ENCODE data around the gene ADAM22. TPM values are rescaled to one million over a fixed set of nuclear protein-coding genes. Genes with fewer than 3 reads are reported as not detected.

The ADAM22 gene
- total RNA-seq, 1 experiment from 2014 or later = 10.0 TPM

GRCh38 chr7:87933953-87934698, at the start of gene ADAM22 (continued):
- TF ChIP-seq CTCF (IDR thresholded peaks at IDR 0.05 in 2 of 3, conservative IDR thresholded peaks at IDR 0.05 in 1 of 3; ENCODE audit: borderline replicate concordance in 1 of 3, insufficient read depth in 1 of 3, low read depth in 2 of 3, low read length in 2 of 3) (no peak), EGR1 (IDR thresholded peaks at IDR 0.05; ENCODE audit: low read depth) (0 out of 2 replicates have a peak, but pooled peaks have one; percentile 5), MAX (IDR thresholded peaks at IDR 0.05) (peak; percentile 90), SP1 (IDR thresholded peaks at IDR 0.05; ENCODE audit: low read depth) (peak; percentile 25), POLR2AphosphoS5 (IDR thresholded peaks at IDR 0.05; ENCODE audit: low read depth, low read length) (peak; percentile 95), TCF7L2 (IDR thresholded peaks at IDR 0.05; ENCODE audit: borderline replicate concordance, extremely low read depth, insufficient read depth, insufficient read length) (no peak), ZNF274 (IDR thresholded peaks at IDR 0.05; ENCODE audit: low read depth, low read length) (no peak), EZH2phosphoT487 (IDR thresholded peaks at IDR 0.05; ENCODE audit: borderline replicate concordance) (no peak), ATF3 (IDR thresholded peaks at IDR 0.05) (no peak), SIN3A (IDR thresholded peaks at IDR 0.05; ENCODE audit: low read depth) (peak; percentile 72)

- no peak overlapping the region for H3K27ac ChIP-seq (ENCODE audit: low read depth, low read length)
- H3K9me3 ChIP-seq (ENCODE audit: control insufficient read depth in 1 of 2, insufficient read depth in 1 of 2, low read depth in 1 of 2, low read length in 2 of 2) = no peaks in the 10 kb centered on the region
- H3K79me2 ChIP-seq (ENCODE audit: insufficient read depth, low read length) = peaks cover 97% of the 10 kb centered on the region
- no TSS peak for BruUV-seq (replicated peaks)
- H3K4me1 ChIP-seq (ENCODE audit: control insufficient read depth in 1 of 2, insufficient read depth in 2 of 2, low read length in 2 of 2) = no peaks in the 10 kb centered on the region
- no peak for TF ChIP-seq YY1 (IDR thresholded peaks at IDR 0.05; ENCODE audit: extremely low read depth, insufficient replicate concordance, low read depth, low read length)
- TF ChIP-seq TCF7L2 (IDR thresholded peaks at IDR 0.05; ENCODE audit: borderline replicate concordance, extremely low read depth, insufficient read depth, insufficient read length) = no peak
- TF ChIP-seq EGR1 (IDR thresholded peaks at IDR 0.05; ENCODE audit: low read depth) = no peak
- no peak for TF ChIP-seq SRF (IDR thresholded peaks at IDR 0.05; ENCODE audit: low read depth)
- no peak for TF ChIP-seq POLR2AphosphoS5 (IDR thresholded peaks at IDR 0.05; ENCODE audit: low read depth, low read length)
- no peaks in the 10 kb centered on the region for H3K9me2 ChIP-seq (ENCODE audit: insufficient read depth)
- CTCF ChIA-PET = no interaction called here
- H3K36me3 ChIP-seq (ENCODE audit: control insufficient read depth in 1 of 2, insufficient read depth in 2 of 2, low read length in 2 of 2) = peaks cover 30 to 50% of the 10 kb centered on the region in 2 experiments
- H3K27me3 ChIP-seq (ENCODE audit: insufficient read depth, low read length) = no peaks in the 10 kb centered on the region
- no peak overlapping the region for H3K4me3 ChIP-seq (replicated peaks in 1 of 2; ENCODE audit: low read depth in 1 of 2, low read length in 2 of 2)
- no peak overlapping the region for H2AFZ ChIP-seq (ENCODE audit: low read depth, low read length, poor library complexity, severe bottlenecking)
- intact Hi-C loops (cut with micrococcal nuclease) = loop anchor here (5.0 kb wide), 2 partner anchors 263 to 573 kb away; no protein-coding TSS in a partner anchor
- H3K9ac ChIP-seq (ENCODE audit: low read length) = no peak overlapping the region
- H3K4me2 ChIP-seq (ENCODE audit: low read length) = no peak overlapping the region
- RAD21 ChIA-PET (ENCODE audit: low non-redundant PET in 1 of 2, low total read pairs in 2 of 2, uncharacterized antibody in 2 of 2, unreplicated experiment in 2 of 2) = no interaction called here
- no peak for DNase-seq (ENCODE audit: low read depth, low spot score)
- ATAC-seq = no peak
- peaks cover 7% of the 10 kb centered on the region; the same call in 1 of the 2 replicates for H4K20me1 ChIP-seq (ENCODE audit: insufficient read depth)
- POLR2A ChIA-PET = no interaction called here
These were observed 49.0 kb upstream of the ADAM22 start for GRCh38 chr7:87885018-87885417.
